GM12878 (cell line): ENCODE measurements around the gene ANP32B. TPM values are rescaled to one million over a fixed set of nuclear protein-coding genes. Genes with fewer than 3 reads are reported as not detected.

Experiments
- CHD4 ChIP-seq: fragments of 200-600 bp; sonication (generic); IDR thresholded peaks from 2 replicates; pipeline ENCODE4 v1.6.1; 2016; ENCODE audit warnings: mild to moderate bottlenecking
- IKZF1 ChIP-seq: fragments of 450-650 bp; conservative IDR thresholded peaks from 2 replicates; pipeline ENCODE4 v1.6.1; 2017; ENCODE audit warnings: antibody characterized with exemption, mild to moderate bottlenecking
- MLLT1 ChIP-seq: fragments of 450-650 bp; IDR thresholded peaks from 2 replicates; pipeline ENCODE4 v1.6.1; 2016; ENCODE audit warnings: mild to moderate bottlenecking
- MYC ChIP-seq: IDR thresholded peaks from 2 replicates; pipeline ENCODE4 v1.6.1; 2011; ENCODE audit warnings: mild to moderate bottlenecking, low read length, moderate library complexity, inconsistent platforms; ENCODE audit not compliant: insufficient read depth, insufficient replicate concordance, insufficient read length, severe bottlenecking
- NRF1 ChIP-seq: conservative IDR thresholded peaks from 2 replicates; pipeline ENCODE4 v1.6.1; 2011; ENCODE audit warnings: mild to moderate bottlenecking, low read depth, low read length, improper control_type of control experiment
- ZBED1 ChIP-seq: IDR thresholded peaks from 2 replicates; pipeline ENCODE4 v1.6.1; 2016; ENCODE audit warnings: borderline replicate concordance
- polyA plus RNA-seq, 11 experiments: library from polyadenylated mRNA; depleted of rRNA in 4 of 11; unstranded in 6 of 11; stranded (reverse) in 5 of 11; fragments of >200 nt; fragmentation: Nextera tagmentation in 4 of 11; fragmentation: Illumina TruSeq in 1 of 11; extraction: Ambion mirVana in 4 of 11; extraction: Trizol in 1 of 11; gene quantifications; 1 replicate in 1 of 11; 2 replicates in 10 of 11; pipeline versions ENCODE4 v1.2.1 to v1.2.3, GENCODE V29; 2011 to 2016; ENCODE audit warnings: inconsistent platforms in 2 of 11, missing spikeins in 2 of 11, low read depth in 1 of 11
- total RNA-seq, 4 experiments: library from RNA; depleted of rRNA in 3 of 4; stranded (reverse); fragments of >200 nt in 3 of 4; fragmentation: Illumina TruSeq in 1 of 4; extraction: Trizol in 1 of 4; gene quantifications; 2 replicates each; pipeline versions ENCODE4 v1.2.1 to v1.2.3, GENCODE V29; 2013 to 2021
- TF ChIP-seq, protein P1 (sequence below), 3 experiments: IDR thresholded peaks in 2 of 3; conservative IDR thresholded peaks in 1 of 3; 2 replicates each; pipeline ENCODE4 v1.5.1; 2011; ENCODE audit warnings: low read depth in 3 of 3, low read length in 3 of 3, mild to moderate bottlenecking in 3 of 3, control low read depth in 2 of 3, moderate library complexity in 2 of 3, inconsistent platforms in 1 of 3, mixed read lengths in 1 of 3; ENCODE audit not compliant: control insufficient read depth in 2 of 3, insufficient read depth in 1 of 3; ENCODE audit errors: extremely low read depth in 1 of 3
- TF ChIP-seq, protein P2 (sequence below): fragments of 450-650 bp; IDR thresholded peaks from 2 replicates; pipeline ENCODE4 v1.6.1; 2018; ENCODE audit warnings: mild to moderate bottlenecking, low read depth, moderate library complexity; ENCODE audit not compliant: partially characterized antibody

Gene ANP32B
- total and polyA plus RNA-seq, 10 of the 15 experiments (the other 5 are each of a cell fraction or from before 2014, with no cell fraction given): 24.5 to 419 (median 171) TPM

DNA sequence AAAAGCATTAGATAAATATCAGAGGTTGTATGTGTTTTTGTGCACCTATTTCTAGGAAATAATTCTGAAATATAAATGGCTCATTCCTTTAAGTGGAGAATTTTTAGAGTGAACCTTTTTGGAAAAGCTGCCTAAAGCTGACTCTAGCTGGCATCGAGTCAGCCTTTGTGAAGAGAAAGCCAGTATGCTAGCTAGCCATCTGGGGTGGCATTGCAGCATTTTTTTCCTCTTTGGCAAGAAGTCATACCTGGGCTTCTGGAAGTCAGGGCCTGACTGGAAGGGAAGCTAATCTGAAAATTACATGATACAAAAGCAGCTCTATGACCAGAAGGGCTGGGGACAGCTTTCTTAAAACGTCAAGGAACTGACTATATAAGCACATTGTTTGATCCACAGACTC is 19.7 kb downstream of the ANP32B start (continued):
- TF ChIP-seq MLLT1 (no peak), ZBED1 (no peak), NRF1 (no peak), CHD4 (no peak), MYC (no peak), IKZF1 (no peak)
- TF ChIP-seq, protein P1, sequence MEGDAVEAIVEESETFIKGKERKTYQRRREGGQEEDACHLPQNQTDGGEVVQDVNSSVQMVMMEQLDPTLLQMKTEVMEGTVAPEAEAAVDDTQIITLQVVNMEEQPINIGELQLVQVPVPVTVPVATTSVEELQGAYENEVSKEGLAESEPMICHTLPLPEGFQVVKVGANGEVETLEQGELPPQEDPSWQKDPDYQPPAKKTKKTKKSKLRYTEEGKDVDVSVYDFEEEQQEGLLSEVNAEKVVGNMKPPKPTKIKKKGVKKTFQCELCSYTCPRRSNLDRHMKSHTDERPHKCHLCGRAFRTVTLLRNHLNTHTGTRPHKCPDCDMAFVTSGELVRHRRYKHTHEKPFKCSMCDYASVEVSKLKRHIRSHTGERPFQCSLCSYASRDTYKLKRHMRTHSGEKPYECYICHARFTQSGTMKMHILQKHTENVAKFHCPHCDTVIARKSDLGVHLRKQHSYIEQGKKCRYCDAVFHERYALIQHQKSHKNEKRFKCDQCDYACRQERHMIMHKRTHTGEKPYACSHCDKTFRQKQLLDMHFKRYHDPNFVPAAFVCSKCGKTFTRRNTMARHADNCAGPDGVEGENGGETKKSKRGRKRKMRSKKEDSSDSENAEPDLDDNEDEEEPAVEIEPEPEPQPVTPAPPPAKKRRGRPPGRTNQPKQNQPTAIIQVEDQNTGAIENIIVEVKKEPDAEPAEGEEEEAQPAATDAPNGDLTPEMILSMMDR (IDR thresholded peaks at IDR 0.05 in 2 of 3, conservative IDR thresholded peaks at IDR 0.05 in 1 of 3; ENCODE audit: control insufficient read depth in 2 of 3, extremely low read depth in 1 of 3, insufficient read depth in 1 of 3, low read depth in 3 of 3, low read length in 3 of 3): no peak
- TF ChIP-seq, protein P2, sequence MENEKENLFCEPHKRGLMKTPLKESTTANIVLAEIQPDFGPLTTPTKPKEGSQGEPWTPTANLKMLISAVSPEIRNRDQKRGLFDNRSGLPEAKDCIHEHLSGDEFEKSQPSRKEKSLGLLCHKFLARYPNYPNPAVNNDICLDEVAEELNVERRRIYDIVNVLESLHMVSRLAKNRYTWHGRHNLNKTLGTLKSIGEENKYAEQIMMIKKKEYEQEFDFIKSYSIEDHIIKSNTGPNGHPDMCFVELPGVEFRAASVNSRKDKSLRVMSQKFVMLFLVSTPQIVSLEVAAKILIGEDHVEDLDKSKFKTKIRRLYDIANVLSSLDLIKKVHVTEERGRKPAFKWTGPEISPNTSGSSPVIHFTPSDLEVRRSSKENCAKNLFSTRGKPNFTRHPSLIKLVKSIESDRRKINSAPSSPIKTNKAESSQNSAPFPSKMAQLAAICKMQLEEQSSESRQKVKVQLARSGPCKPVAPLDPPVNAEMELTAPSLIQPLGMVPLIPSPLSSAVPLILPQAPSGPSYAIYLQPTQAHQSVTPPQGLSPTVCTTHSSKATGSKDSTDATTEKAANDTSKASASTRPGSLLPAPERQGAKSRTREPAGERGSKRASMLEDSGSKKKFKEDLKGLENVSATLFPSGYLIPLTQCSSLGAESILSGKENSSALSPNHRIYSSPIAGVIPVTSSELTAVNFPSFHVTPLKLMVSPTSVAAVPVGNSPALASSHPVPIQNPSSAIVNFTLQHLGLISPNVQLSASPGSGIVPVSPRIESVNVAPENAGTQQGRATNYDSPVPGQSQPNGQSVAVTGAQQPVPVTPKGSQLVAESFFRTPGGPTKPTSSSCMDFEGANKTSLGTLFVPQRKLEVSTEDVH: no peak
